Ovary (tissue), 3 donors: ENCODE data around the gene NGF.

Experiments
- POLR2A ChIP-seq: fragments of 450-650 bp; IDR thresholded peaks from one replicate; pipeline ENCODE4 v1.6.1; 2017; ENCODE audit warnings: antibody characterized with exemption, mild to moderate bottlenecking, moderate library complexity
- TF ChIP-seq, protein P1 (sequence below), 3 donors: fragments of 450-650 bp in 2 of 3; fragments of 200-600 bp in 1 of 3; IDR thresholded peaks; one replicate each; pipeline versions ENCODE4 v1.5.1 to v1.8.0; 2016 to 2022; ENCODE audit warnings: antibody characterized with exemption in 3 of 3, mild to moderate bottlenecking in 1 of 3
- donor health status: DM: no; HTN: no; CAD: no.

DNA sequence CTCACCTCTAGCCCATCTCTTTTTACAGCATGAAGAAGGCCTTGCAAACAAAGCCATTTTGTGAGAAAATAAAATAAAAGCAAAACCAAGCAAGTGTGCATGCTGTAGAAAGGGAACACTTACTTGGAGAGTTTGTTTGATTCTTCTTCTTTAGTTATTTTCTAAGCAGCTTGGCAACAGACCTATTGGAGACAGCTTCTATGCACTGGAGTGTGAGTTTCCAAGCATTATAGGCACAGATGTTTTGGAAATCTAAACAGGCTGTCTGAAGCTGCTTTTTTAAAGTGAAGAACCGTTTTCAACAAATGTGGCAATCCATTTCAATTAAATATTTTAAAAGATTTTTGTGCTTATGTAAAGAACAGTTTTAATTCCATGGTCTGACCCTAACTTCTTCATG lies 76.6 kb downstream of the NGF start:
- TF ChIP-seq, protein P1, sequence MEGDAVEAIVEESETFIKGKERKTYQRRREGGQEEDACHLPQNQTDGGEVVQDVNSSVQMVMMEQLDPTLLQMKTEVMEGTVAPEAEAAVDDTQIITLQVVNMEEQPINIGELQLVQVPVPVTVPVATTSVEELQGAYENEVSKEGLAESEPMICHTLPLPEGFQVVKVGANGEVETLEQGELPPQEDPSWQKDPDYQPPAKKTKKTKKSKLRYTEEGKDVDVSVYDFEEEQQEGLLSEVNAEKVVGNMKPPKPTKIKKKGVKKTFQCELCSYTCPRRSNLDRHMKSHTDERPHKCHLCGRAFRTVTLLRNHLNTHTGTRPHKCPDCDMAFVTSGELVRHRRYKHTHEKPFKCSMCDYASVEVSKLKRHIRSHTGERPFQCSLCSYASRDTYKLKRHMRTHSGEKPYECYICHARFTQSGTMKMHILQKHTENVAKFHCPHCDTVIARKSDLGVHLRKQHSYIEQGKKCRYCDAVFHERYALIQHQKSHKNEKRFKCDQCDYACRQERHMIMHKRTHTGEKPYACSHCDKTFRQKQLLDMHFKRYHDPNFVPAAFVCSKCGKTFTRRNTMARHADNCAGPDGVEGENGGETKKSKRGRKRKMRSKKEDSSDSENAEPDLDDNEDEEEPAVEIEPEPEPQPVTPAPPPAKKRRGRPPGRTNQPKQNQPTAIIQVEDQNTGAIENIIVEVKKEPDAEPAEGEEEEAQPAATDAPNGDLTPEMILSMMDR (IDR thresholded peaks at IDR 0.05), result no peak
- TF ChIP-seq POLR2A, result no peak
